GM18951 (cell line): Measurements from ENCODE around the gene ERGIC1.
"Not testable (repeated sequence)": the region's sequence is repeated elsewhere in the genome, so short reads cannot be mapped to it uniquely, and the experiment has no call there.

Experiments
- POLR2A ChIP-seq: IDR thresholded peaks from 4 replicates; pipeline ENCODE4 v1.6.1; 2011; ENCODE audit warnings: mild to moderate bottlenecking; ENCODE audit not compliant: insufficient read length, insufficient read depth; ENCODE audit errors: extremely low read depth
- in situ Hi-C: fragments of 300-500 bp; cut with MboI; formaldehyde crosslinking; loops from one replicate; pipeline ENCODE4 v1.12.0; 2022; ENCODE audit warnings: low sequenced_read_pairs, mixed read lengths, inconsistent platforms; ENCODE audit not compliant: unreplicated experiment

The ERGIC1 gene

GRCh38 chr5:172806897-172807672 lies 27.0 kb upstream of the ERGIC1 start:
- no peak for TF ChIP-seq POLR2A
- in situ Hi-C loops, result no loop called here

- TF ChIP-seq POLR2A, result no peak
- in situ Hi-C loops, result no loop called here
Measured at GRCh38 chr5:172807766-172808311, 26.2 kb upstream of the ERGIC1 start.

GRCh38 chr5:172809774-172810173 lies 24.3 kb upstream of the ERGIC1 start:
- in situ Hi-C loops, result no loop called here
- no peak for TF ChIP-seq POLR2A

GRCh38 chr5:172810996-172811395 lies 23.1 kb upstream of the ERGIC1 start:
- in situ Hi-C loops, result not testable (repeated sequence)

GRCh38 chr5:172815631-172816030 lies 18.4 kb upstream of the ERGIC1 start:
- in situ Hi-C loops, result no loop called here
- TF ChIP-seq POLR2A, result no peak

GRCh38 chr5:172816925-172817562 lies 17.0 kb upstream of the ERGIC1 start:
- in situ Hi-C loops, result no loop called here
- no peak for TF ChIP-seq POLR2A

- no peak for TF ChIP-seq POLR2A
- in situ Hi-C loops, result no loop called here
Measured at GRCh38 chr5:172817664-172818063, 16.4 kb upstream of the ERGIC1 start.

GRCh38 chr5:172818081-172818480 lies 16.0 kb upstream of the ERGIC1 start:
- TF ChIP-seq POLR2A, result no peak
- in situ Hi-C loops, result no loop called here

GRCh38 chr5:172819569-172819968 lies 14.5 kb upstream of the ERGIC1 start:
- TF ChIP-seq POLR2A, result no peak
- in situ Hi-C loops, result no loop called here

- in situ Hi-C loops, result no loop called here
Measured at GRCh38 chr5:172820046-172820767, 13.8 kb upstream of the ERGIC1 start.

GRCh38 chr5:172821340-172821985 lies 12.6 kb upstream of the ERGIC1 start:
- no peak for TF ChIP-seq POLR2A
- in situ Hi-C loops, result no loop called here

More at GRCh38 chr5:172820046-172820767, 13.8 kb upstream of the ERGIC1 start:
- TF ChIP-seq POLR2A, result no peak

- TF ChIP-seq POLR2A, result no peak
- in situ Hi-C loops, result no loop called here
Measured at GRCh38 chr5:172823840-172824362, 10.2 kb upstream of the ERGIC1 start.
